Ascending aorta (tissue), 2 donors: ENCODE measurements around the gene MCF2L. TPM values are rescaled to one million over a fixed set of nuclear protein-coding genes. Genes with fewer than 3 reads are reported as not detected.

ENCODE experiments used
- DNase-seq, 2 donors: peaks; one replicate each; pipeline ENCODE4 v3.0.0-alpha.2; 2019; ENCODE audit warnings: low spot score in 2 of 2
- H3K27ac ChIP-seq, 2 donors: fragments of 200-600 bp; sonication (generic); one replicate each; pipeline ENCODE4 v1.5.1; 2016 to 2017; ENCODE audit warnings: mild to moderate bottlenecking in 1 of 2
- H3K27me3 ChIP-seq: fragments of 200-600 bp; sonication (generic); one replicate; pipeline ENCODE4 v1.5.1; 2017
- H3K36me3 ChIP-seq, 2 donors: fragments of 200-600 bp; sonication (generic); one replicate each; pipeline ENCODE4 v1.5.1; 2016
- H3K4me1 ChIP-seq, 2 donors: fragments of 200-600 bp; sonication (generic); one replicate each; pipeline ENCODE4 v1.5.1; 2016 to 2017; ENCODE audit warnings: mild to moderate bottlenecking in 1 of 2
- H3K4me3 ChIP-seq, 2 donors: fragments of 200-600 bp; sonication (generic); one replicate each; pipeline ENCODE4 v1.5.1; 2016 to 2017; ENCODE audit warnings: mild to moderate bottlenecking in 1 of 2
- H3K9me3 ChIP-seq, 2 donors: fragments of 200-600 bp; sonication (generic); one replicate each; pipeline ENCODE4 v1.5.1; 2016
- intact Hi-C: fragments of 100-400 bp; cut with DNase I; formaldehyde crosslinking; loops from one replicate; pipeline ENCODE4 v1.15.1; 2023
- total RNA-seq: library from RNA; depleted of rRNA; stranded (reverse); fragments of >200 nt; gene quantifications from one replicate; pipeline ENCODE4 v1.1.0, GENCODE V29; 2016
- TF ChIP-seq, protein P1 (sequence below), 3 experiments: fragments of 200-600 bp in 2 of 3; fragments of 450-650 bp in 1 of 3; sonication (generic) in 2 of 3; IDR thresholded peaks; one replicate each; pipeline ENCODE4 v1.5.1; 2016 to 2019; ENCODE audit warnings: antibody characterized with exemption in 3 of 3, mild to moderate bottlenecking in 1 of 3, moderate library complexity in 1 of 3

MCF2L gene
- total RNA-seq, 1 donor from 2014 or later: 112 TPM

DNA sequence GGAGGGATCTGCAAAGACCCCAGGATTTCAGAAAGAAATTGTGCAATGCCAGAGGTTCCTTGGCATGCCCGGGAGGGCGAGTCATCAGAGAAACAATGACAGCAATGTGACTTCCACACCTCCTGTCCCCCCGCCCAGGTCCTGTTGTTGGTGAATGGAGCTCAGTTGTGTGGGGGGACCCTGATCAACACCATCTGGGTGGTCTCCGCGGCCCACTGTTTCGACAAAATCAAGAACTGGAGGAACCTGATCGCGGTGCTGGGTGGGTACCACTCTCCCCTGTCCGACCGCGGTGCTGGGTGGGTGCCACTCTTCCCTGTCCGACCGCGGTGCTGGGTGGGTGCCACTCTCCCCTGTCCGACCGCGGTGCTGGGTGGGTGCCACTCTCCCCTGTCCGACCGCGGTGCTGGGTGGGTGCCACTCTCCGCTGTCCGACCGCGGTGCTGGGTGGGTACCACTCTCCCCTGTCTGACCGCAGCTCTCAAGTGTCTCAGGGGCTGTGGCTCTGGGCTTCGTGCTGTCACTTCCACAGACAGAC is 148.4 kb downstream of the MCF2L start:
- intact Hi-C loops: no loop called here
- Histone ChIP-seq H3K4me3 (no peak overlapping the region), H3K9me3 (no peaks in the 10 kb centered on the region), H3K36me3 (no peaks in the 10 kb centered on the region), H3K27me3 (no peaks in the 10 kb centered on the region), H3K27ac (no peak overlapping the region), H3K4me1 (no peaks in the 10 kb centered on the region)
- TF ChIP-seq, protein P1, sequence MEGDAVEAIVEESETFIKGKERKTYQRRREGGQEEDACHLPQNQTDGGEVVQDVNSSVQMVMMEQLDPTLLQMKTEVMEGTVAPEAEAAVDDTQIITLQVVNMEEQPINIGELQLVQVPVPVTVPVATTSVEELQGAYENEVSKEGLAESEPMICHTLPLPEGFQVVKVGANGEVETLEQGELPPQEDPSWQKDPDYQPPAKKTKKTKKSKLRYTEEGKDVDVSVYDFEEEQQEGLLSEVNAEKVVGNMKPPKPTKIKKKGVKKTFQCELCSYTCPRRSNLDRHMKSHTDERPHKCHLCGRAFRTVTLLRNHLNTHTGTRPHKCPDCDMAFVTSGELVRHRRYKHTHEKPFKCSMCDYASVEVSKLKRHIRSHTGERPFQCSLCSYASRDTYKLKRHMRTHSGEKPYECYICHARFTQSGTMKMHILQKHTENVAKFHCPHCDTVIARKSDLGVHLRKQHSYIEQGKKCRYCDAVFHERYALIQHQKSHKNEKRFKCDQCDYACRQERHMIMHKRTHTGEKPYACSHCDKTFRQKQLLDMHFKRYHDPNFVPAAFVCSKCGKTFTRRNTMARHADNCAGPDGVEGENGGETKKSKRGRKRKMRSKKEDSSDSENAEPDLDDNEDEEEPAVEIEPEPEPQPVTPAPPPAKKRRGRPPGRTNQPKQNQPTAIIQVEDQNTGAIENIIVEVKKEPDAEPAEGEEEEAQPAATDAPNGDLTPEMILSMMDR (IDR thresholded peaks at IDR 0.05): no peak
- peak in 1 of 2 donors; percentile 41 for DNase-seq

DNA sequence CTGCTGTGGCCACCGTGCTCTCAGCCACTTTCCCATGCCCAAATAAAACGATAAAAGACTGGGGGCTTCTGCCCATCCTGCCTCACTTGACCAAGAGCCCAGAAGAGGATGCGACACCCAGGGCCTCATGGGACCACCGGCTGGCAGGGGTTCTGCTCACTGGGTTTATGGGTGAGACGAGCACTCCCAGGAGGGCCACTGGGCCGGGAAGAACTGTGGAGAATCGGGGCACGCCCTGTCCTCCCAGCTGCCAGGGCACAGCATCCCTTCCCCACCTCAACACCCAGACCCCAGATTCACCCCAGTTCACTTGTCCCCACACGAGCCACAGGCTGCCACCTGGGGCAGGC is 148.9 kb downstream of the MCF2L start:
- Histone ChIP-seq H3K27me3 (no peaks in the 10 kb centered on the region), H3K4me3 (no peak overlapping the region), H3K9me3 (no peaks in the 10 kb centered on the region), H3K4me1 (no peaks in the 10 kb centered on the region), H3K36me3 (no peaks in the 10 kb centered on the region), H3K27ac (no peak overlapping the region)
- TF ChIP-seq, protein P1 (IDR thresholded peaks at IDR 0.05): no peak
- intact Hi-C loops: no loop called here
- peak in 1 of 2 donors; percentile 61 for DNase-seq

DNA sequence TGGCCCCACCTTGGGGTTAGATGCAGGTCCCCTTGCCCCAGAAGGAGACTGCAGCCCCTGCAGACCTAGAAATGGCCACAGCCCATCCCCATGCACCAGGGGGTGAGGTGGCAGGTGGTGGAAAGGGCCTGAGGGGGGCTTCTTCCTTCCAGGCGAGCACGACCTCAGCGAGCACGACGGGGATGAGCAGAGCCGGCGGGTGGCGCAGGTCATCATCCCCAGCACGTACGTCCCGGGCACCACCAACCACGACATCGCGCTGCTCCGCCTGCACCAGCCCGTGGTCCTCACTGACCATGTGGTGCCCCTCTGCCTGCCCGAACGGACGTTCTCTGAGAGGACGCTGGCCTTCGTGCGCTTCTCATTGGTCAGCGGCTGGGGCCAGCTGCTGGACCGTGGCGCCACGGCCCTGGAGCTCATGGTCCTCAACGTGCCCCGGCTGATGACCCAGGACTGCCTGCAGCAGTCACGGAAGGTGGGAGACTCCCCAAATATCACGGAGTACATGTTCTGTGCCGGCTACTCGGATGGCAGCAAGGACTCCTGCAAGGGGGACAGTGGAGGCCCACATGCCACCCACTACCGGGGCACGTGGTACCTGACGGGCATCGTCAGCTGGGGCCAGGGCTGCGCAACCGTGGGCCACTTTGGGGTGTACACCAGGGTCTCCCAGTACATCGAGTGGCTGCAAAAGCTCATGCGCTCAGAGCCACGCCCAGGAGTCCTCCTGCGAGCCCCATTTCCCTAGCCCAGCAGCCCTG is 149.4 kb downstream of the MCF2L start:
- Histone ChIP-seq H3K9me3 (no peaks in the 10 kb centered on the region), H3K27me3 (no peaks in the 10 kb centered on the region), H3K27ac (no peak overlapping the region), H3K4me1 (no peaks in the 10 kb centered on the region), H3K36me3 (no peaks in the 10 kb centered on the region), H3K4me3 (no peak overlapping the region)
- intact Hi-C loops: no loop called here
- TF ChIP-seq, protein P1 (IDR thresholded peaks at IDR 0.05): no peak
- peak in 1 of 2 donors; percentile 50 for DNase-seq

DNA sequence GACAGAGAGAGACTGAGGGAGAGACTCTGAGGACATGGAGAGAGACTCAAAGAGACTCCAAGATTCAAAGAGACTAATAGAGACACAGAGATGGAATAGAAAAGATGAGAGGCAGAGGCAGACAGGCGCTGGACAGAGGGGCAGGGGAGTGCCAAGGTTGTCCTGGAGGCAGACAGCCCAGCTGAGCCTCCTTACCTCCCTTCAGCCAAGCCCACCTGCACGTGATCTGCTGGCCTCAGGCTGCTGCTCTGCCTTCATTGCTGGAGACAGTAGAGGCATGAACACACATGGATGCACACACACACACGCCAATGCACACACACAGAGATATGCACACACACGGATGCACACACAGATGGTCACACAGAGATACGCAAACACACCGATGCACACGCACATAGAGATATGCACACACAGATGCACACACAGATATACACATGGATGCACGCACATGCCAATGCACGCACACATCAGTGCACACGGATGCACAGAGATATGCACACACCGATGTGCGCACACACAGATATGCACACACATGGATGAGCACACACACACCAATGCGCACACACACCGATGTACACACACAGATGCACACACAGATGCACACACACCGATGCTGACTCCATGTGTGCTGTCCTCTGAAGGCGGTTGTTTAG is 150.3 kb downstream of the MCF2L start:
- no peak overlapping the region for H3K27ac ChIP-seq
- TF ChIP-seq, protein P1 (IDR thresholded peaks at IDR 0.05): no peak
- H3K9me3 ChIP-seq: no peaks in the 10 kb centered on the region
- no peaks in the 10 kb centered on the region for H3K27me3 ChIP-seq
- DNase-seq: peak in 1 of 2 donors; percentile 44
- intact Hi-C loops: no loop called here
- H3K36me3 ChIP-seq: no peaks in the 10 kb centered on the region
- no peak overlapping the region for H3K4me3 ChIP-seq
- no peaks in the 10 kb centered on the region for H3K4me1 ChIP-seq

DNA sequence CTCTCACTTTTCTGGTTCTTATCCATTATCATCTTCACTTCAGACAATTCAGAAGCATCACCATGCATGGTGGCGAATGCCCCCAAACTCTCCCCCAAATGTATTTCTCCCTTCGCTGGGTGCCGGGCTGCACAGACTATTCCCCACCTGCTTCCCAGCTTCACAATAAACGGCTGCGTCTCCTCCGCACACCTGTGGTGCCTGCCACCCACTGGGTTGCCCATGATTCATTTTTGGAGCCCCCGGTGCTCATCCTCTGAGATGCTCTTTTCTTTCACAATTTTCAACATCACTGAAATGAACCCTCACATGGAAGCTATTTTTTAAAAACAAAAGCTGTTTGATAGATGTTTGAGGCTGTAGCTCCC is 150.8 kb downstream of the MCF2L start:
- Histone ChIP-seq H3K27me3 (no peaks in the 10 kb centered on the region), H3K4me1 (no peaks in the 10 kb centered on the region), H3K4me3 (no peak overlapping the region), H3K9me3 (no peaks in the 10 kb centered on the region), H3K36me3 (no peaks in the 10 kb centered on the region), H3K27ac (no peak overlapping the region)
- TF ChIP-seq, protein P1 (IDR thresholded peaks at IDR 0.05): no peak
- intact Hi-C loops: no loop called here
- DNase-seq: peak in 1 of 2 donors; percentile 50
